Measurements from ENCODE around the gene JAKMIP2.

The JAKMIP2 gene

GRCh38 chr5:147538236-147538635 lies 244.3 kb downstream of the JAKMIP2 start:
- Histone ChIP-seq H3K27ac (ENCODE audit: low read depth, low read length) (no peak overlapping the region), H3K36me3 (ENCODE audit: low read length) (no peaks in the 10 kb centered on the region), H2AFZ (ENCODE audit: low read depth, low read length, severe bottlenecking) (no peak overlapping the region), H3K9me2 (replicated peaks; ENCODE audit: insufficient read depth, low read length) (no peaks in the 10 kb centered on the region), H3K79me2 (ENCODE audit: insufficient read depth, low read length) (no peaks in the 10 kb centered on the region), H3K4me3 (ENCODE audit: insufficient read depth, low read length, poor library complexity, severe bottlenecking) (no peak overlapping the region), H3K9me3 (ENCODE audit: insufficient read depth, low read length) (no peaks in the 10 kb centered on the region), H3K9ac (ENCODE audit: low read length) (no peak overlapping the region), H4K20me1 (ENCODE audit: low read depth, low read length) (no peaks in the 10 kb centered on the region), H3K27me3 (ENCODE audit: low read length) (no peaks in the 10 kb centered on the region), H3K4me2 (ENCODE audit: low read depth, low read length, poor library complexity, severe bottlenecking) (no peak overlapping the region), H3F3A (ENCODE audit: insufficient read depth) (no peaks in the 10 kb centered on the region)
- TF ChIP-seq EZH2phosphoT487 (conservative IDR thresholded peaks at IDR 0.05; ENCODE audit: low read length): no peak
- no peak for TF ChIP-seq CTCF (IDR thresholded peaks at IDR 0.05; ENCODE audit: insufficient read depth, low read length, poor library complexity, severe bottlenecking)

Data from SU-DHL-6 (cell line).